Measurements from ENCODE around the gene LAMB3. TPM values are rescaled to one million over a fixed set of nuclear protein-coding genes. Genes with fewer than 3 reads are reported as not detected.

Gene LAMB3
- total RNA-seq, 1 donor from 2014 or later, result 12.5 TPM

DNA sequence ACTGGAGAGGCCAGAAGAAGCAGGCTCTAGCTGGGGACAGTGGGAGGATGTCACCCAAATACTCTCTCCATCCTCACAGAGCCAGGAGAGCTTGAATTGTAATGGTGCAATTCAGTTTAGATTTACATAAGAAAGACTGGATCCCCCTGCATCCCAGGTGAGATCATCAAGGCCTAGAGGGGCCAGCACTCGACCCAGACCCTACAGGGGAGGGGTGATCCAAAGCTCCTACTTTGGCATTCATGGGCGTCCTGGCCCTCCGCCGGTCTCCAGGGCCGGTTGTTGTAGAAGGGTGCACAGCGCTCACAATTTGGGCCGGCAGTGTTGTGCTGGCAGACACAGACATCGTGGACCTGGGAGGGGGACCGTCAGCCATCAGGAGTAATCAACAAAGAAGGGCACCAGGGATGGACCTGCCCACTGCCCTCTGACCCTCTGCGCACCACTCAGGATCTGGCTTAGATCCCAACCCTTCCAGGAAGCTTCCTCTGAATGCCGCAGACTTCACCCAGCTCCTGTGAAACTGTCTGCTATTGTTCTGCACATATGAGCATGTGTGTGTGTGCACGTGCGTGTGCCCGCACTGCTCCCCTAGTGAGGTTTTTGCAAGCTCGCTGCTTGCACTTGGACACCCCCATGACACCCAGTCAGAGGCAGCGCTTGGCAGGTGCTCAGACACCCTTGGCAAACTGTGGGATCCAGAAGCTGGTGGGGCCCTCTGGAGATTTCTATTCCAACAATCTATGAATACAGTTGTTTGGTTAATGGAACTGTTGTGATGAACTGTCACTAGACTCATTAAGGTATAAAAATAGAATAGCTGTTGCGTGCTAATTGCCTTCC, 21.6 kb downstream of the LAMB3 start:
- TF ChIP-seq, protein P1, sequence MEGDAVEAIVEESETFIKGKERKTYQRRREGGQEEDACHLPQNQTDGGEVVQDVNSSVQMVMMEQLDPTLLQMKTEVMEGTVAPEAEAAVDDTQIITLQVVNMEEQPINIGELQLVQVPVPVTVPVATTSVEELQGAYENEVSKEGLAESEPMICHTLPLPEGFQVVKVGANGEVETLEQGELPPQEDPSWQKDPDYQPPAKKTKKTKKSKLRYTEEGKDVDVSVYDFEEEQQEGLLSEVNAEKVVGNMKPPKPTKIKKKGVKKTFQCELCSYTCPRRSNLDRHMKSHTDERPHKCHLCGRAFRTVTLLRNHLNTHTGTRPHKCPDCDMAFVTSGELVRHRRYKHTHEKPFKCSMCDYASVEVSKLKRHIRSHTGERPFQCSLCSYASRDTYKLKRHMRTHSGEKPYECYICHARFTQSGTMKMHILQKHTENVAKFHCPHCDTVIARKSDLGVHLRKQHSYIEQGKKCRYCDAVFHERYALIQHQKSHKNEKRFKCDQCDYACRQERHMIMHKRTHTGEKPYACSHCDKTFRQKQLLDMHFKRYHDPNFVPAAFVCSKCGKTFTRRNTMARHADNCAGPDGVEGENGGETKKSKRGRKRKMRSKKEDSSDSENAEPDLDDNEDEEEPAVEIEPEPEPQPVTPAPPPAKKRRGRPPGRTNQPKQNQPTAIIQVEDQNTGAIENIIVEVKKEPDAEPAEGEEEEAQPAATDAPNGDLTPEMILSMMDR (IDR thresholded peaks at IDR 0.05; ENCODE audit: unreplicated experiment), result no peak
- Mint-ChIP-seq H3K27ac (no peak overlapping the region), H3K9me3 (ENCODE audit: low read depth) (no peaks in the 10 kb centered on the region), H3K27me3 (peaks cover 12% of the 10 kb centered on the region), H3K4me1 (ENCODE audit: low read depth) (no peaks in the 10 kb centered on the region), H3K36me3 (ENCODE audit: insufficient read depth) (no peaks in the 10 kb centered on the region), H3K4me3 (ENCODE audit: low read depth) (no peak overlapping the region)
- DNase-seq (ENCODE audit: low spot score, unreplicated experiment), result no peak

GRCh38 chr1:209629621-209630382, 22.4 kb downstream of the LAMB3 start:
- TF ChIP-seq, protein P1 (IDR thresholded peaks at IDR 0.05; ENCODE audit: unreplicated experiment), result no peak
- no peaks in the 10 kb centered on the region for H3K4me1 Mint-ChIP-seq (ENCODE audit: low read depth)
- no peaks in the 10 kb centered on the region for H3K36me3 Mint-ChIP-seq (ENCODE audit: insufficient read depth)
- no peak for DNase-seq (ENCODE audit: low spot score, unreplicated experiment)
- H3K27me3 Mint-ChIP-seq, result peaks cover 12% of the 10 kb centered on the region
- H3K9me3 Mint-ChIP-seq (ENCODE audit: low read depth), result no peaks in the 10 kb centered on the region
- no peak overlapping the region for H3K27ac Mint-ChIP-seq
- no peak overlapping the region for H3K4me3 Mint-ChIP-seq (ENCODE audit: low read depth)

DNA sequence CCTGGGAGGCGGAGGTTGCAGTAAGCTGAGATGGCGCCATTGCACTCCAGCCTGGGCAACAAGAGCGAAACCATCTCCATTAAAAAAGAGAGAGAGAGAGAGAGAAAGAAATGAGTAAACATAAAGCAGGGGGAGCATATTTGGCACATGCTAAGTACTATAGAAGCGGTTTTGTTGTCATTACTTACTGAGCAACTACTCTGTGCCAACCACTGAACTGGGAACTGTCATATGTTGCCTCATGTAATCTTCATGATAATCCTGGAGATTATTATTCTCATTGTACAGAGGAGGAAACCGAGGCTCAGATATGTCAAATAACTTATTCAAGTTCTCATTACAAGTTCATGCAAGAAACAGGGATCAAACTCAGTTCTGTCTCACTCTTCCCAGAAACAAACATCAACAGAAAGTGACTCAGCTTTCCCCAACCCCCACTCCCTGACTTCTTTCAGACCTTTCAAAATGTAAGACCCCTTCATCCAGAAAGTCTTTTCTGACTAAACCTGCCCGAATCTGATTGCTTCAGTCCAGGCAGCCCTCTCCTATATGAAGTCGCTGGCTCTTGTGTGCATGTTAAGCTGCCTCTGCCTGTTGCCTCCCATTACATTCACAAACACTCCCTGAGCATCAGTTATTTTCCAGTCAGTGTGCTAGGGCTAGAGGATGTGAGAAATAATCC, 23.5 kb downstream of the LAMB3 start:
- no peaks in the 10 kb centered on the region for H3K9me3 Mint-ChIP-seq (ENCODE audit: low read depth)
- H3K36me3 Mint-ChIP-seq (ENCODE audit: insufficient read depth), result no peaks in the 10 kb centered on the region

GRCh38 chr1:209627732-209628196, 24.5 kb downstream of the LAMB3 start:
- Mint-ChIP-seq H3K9me3 (ENCODE audit: low read depth) (no peaks in the 10 kb centered on the region), H3K4me3 (ENCODE audit: low read depth) (no peak overlapping the region), H3K4me1 (ENCODE audit: low read depth) (no peaks in the 10 kb centered on the region), H3K27ac (no peak overlapping the region), H3K36me3 (ENCODE audit: insufficient read depth) (no peaks in the 10 kb centered on the region), H3K27me3 (peaks cover 19% of the 10 kb centered on the region)
- TF ChIP-seq, protein P1 (IDR thresholded peaks at IDR 0.05; ENCODE audit: unreplicated experiment), result peak; percentile 96
- DNase-seq (ENCODE audit: low spot score, unreplicated experiment), result peak; percentile 89

More for the DNA sequence above, 23.5 kb downstream of the LAMB3 start:
- TF ChIP-seq, protein P1 (IDR thresholded peaks at IDR 0.05; ENCODE audit: unreplicated experiment), result no peak
- no peak overlapping the region for H3K4me3 Mint-ChIP-seq (ENCODE audit: low read depth)
- no peak for DNase-seq (ENCODE audit: low spot score, unreplicated experiment)
- H3K27ac Mint-ChIP-seq, result no peak overlapping the region
- peaks cover 19% of the 10 kb centered on the region for H3K27me3 Mint-ChIP-seq
- H3K4me1 Mint-ChIP-seq (ENCODE audit: low read depth), result no peaks in the 10 kb centered on the region

Data from progenitor cell of endocrine pancreas (in vitro differentiated cells).